HEK293T (cell line): ENCODE measurements around the gene GSPT1.
"Not testable (repeated sequence)": the region's sequence is repeated elsewhere in the genome, so short reads cannot be mapped to it uniquely, and the experiment has no call there.

ENCODE experiments used
- ARNT ChIP-seq: fragments of 450-650 bp; IDR thresholded peaks from 2 replicates; pipeline ENCODE4 v1.6.1; 2017; ENCODE audit warnings: mild to moderate bottlenecking
- BHLHE40 ChIP-seq: fragments of 450-650 bp; IDR thresholded peaks from 2 replicates; pipeline ENCODE4 v1.6.1; 2016; ENCODE audit warnings: mild to moderate bottlenecking, moderate library complexity, borderline replicate concordance
- CTBP1 ChIP-seq: fragments of 450-650 bp; IDR thresholded peaks from 2 replicates; pipeline ENCODE4 v1.6.1; 2016; ENCODE audit warnings: borderline replicate concordance
- ELF4 ChIP-seq: fragments of 450-650 bp; IDR thresholded peaks from 2 replicates; pipeline ENCODE4 v1.6.1; 2017; ENCODE audit warnings: antibody characterized with exemption
- FOXA1 ChIP-seq: fragments of 450-650 bp; IDR thresholded peaks from 2 replicates; pipeline ENCODE4 v1.6.1; 2016; ENCODE audit warnings: mild to moderate bottlenecking
- FOXK2 ChIP-seq: fragments of 450-650 bp; IDR thresholded peaks from 2 replicates; pipeline ENCODE4 v1.6.1; 2016; ENCODE audit warnings: mild to moderate bottlenecking
- FOXM1 ChIP-seq: fragments of 450-650 bp; IDR thresholded peaks from 2 replicates; pipeline ENCODE4 v1.6.1; 2017; ENCODE audit warnings: mild to moderate bottlenecking, borderline replicate concordance
- HDGF ChIP-seq: fragments of 450-650 bp; IDR thresholded peaks from 2 replicates; pipeline ENCODE4 v1.6.1; 2017; ENCODE audit warnings: antibody characterized with exemption, borderline replicate concordance
- L3MBTL2 ChIP-seq: fragments of 450-650 bp; conservative IDR thresholded peaks from 2 replicates; pipeline ENCODE4 v1.6.1; 2016; ENCODE audit warnings: mild to moderate bottlenecking
- LEF1 ChIP-seq: fragments of 450-650 bp; IDR thresholded peaks from 2 replicates; pipeline ENCODE4 v1.6.1; 2017; ENCODE audit warnings: mild to moderate bottlenecking, borderline replicate concordance
- NFRKB ChIP-seq: fragments of 450-650 bp; IDR thresholded peaks from 2 replicates; pipeline ENCODE4 v1.6.1; 2016; ENCODE audit warnings: mild to moderate bottlenecking, moderate library complexity
- SP1 ChIP-seq: fragments of 450-650 bp; IDR thresholded peaks from 2 replicates; pipeline ENCODE4 v1.6.1; 2017
- SUZ12 ChIP-seq: fragments of 450-650 bp; IDR thresholded peaks from 2 replicates; pipeline ENCODE4 v1.6.1; 2016; ENCODE audit warnings: mild to moderate bottlenecking
- TARDBP ChIP-seq: fragments of 450-650 bp; IDR thresholded peaks from 2 replicates; pipeline ENCODE4 v1.6.1; 2016

- TF ChIP-seq ELF4, FOXA1, TARDBP, FOXK2, SUZ12, SP1, L3MBTL2, BHLHE40, NFRKB, CTBP1, LEF1, ARNT, FOXM1, HDGF: not testable (repeated sequence)
Observed at GRCh38 chr16:11825520-11826165, 90.1 kb downstream of the GSPT1 start.
